ENCODE results near the gene VDAC1.

DNA sequence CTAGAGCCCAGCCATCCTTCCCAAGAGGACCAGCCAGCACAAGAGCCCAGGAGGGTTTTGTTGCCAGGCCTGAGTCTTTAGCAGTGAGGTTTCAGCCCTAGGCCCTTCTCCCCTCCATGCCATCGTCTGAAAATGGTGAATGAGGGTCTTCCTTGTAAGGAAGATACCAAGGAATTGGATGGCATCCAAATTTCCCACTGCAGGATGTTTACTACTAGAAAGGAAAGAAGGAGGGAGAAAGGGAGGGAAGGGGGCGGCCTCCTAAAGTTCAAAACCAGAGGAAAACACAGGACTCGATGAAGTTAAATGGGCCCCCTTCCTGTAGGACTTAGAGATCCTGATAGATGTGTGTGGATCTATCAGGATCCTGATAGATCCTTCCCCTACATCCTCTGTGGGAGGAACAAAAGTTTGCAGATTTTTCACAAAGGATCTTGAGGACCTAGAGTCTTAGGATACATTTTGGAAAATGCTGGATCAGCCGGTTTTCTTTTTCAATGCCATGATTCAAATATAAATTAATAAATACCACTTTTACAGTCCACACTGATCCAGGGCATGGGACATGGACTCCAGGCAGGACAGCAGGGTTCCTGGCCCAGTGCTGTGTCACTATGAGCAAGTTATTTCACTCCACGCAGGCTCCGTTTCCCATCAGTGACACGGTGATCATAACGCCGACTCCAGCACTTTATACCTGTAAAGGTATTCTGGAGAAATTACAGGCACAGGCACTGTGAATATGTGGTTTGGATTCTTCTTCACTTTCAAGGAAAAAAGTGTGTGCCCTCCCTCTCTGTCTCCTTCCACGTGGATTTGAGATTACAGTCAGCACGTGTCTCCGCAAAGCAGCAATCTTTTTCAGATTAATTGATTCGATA is 77.2 kb downstream of the VDAC1 start:
- TF ChIP-seq, protein P1, sequence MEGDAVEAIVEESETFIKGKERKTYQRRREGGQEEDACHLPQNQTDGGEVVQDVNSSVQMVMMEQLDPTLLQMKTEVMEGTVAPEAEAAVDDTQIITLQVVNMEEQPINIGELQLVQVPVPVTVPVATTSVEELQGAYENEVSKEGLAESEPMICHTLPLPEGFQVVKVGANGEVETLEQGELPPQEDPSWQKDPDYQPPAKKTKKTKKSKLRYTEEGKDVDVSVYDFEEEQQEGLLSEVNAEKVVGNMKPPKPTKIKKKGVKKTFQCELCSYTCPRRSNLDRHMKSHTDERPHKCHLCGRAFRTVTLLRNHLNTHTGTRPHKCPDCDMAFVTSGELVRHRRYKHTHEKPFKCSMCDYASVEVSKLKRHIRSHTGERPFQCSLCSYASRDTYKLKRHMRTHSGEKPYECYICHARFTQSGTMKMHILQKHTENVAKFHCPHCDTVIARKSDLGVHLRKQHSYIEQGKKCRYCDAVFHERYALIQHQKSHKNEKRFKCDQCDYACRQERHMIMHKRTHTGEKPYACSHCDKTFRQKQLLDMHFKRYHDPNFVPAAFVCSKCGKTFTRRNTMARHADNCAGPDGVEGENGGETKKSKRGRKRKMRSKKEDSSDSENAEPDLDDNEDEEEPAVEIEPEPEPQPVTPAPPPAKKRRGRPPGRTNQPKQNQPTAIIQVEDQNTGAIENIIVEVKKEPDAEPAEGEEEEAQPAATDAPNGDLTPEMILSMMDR (IDR thresholded peaks at IDR 0.05), result no peak
- no peak for TF ChIP-seq EP300 (IDR thresholded peaks at IDR 0.05)
